Lower leg skin (tissue), 4 donors: ENCODE results near the gene AKNAD1. TPM values are rescaled to one million over a fixed set of nuclear protein-coding genes. Genes with fewer than 3 reads are reported as not detected.

Experiments
- DNase-seq, 2 donors: peaks; one replicate each; pipeline ENCODE4 v3.0.0-alpha.2; 2019; ENCODE audit warnings: low spot score in 2 of 2
- H3K4me3 ChIP-seq: fragments of 200-600 bp; sonication (generic); 2 replicates; pipeline ENCODE4 v1.5.1; 2017; ENCODE audit warnings: mild to moderate bottlenecking, low read depth; ENCODE audit not compliant: poor library complexity, severe bottlenecking
- POLR2A ChIP-seq, 2 donors: fragments of 450-650 bp; IDR thresholded peaks; one replicate each; pipeline ENCODE4 v1.6.1; 2016 to 2017; ENCODE audit warnings: antibody characterized with exemption in 2 of 2, mild to moderate bottlenecking in 1 of 2, moderate library complexity in 1 of 2
- WGBS, 2 donors: methylation state at CpG; one replicate each; pipeline ENCODE4 v1.1.5; 2018; 5-methylcytosine and 5-hydroxymethylcytosine counted together
- intact Hi-C: fragments of 100-400 bp; cut with DNase I; formaldehyde crosslinking; loops from one replicate; pipeline ENCODE4 v1.15.0; 2023; ENCODE audit warnings: low total_unique reads
- total RNA-seq, 4 donors: library from RNA; depleted of rRNA; stranded (reverse); fragments of >200 nt; gene quantifications; one replicate each; pipeline ENCODE4 v1.1.0, GENCODE V29; 2016
- TF ChIP-seq, protein P1 (sequence below), 3 donors: fragments of 450-650 bp; IDR thresholded peaks; one replicate each; pipeline ENCODE4 v1.5.1; 2016; ENCODE audit warnings: antibody characterized with exemption in 3 of 3, mild to moderate bottlenecking in 3 of 3, moderate library complexity in 2 of 3

AKNAD1 gene
- total RNA-seq, 4 donors from 2014 or later = 2.8 to 5.5 (median 3.5) TPM

DNA sequence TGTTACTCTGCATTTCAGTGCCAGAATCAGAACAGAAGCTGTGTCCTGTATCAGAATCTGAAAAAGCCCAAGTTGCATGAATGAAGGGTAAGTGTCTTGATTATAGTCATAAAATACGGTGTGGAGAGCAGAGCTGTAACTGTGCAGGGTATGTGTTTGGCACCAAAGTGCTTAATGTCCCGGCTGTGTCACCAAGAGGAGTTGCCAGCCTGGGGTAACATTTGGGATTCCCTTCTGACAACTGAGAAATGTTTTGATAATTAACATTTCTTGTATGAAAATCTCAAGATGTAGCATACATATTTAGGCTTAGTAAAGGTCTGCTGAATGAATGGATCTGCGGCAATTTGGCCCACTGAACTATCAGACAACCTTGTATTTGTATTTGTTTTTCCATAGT is 33.3 kb downstream of the AKNAD1 start:
- WGBS, 2 donors = 57 to 78% methylated on average over 3 of the region's 3 CpGs
- no peak for TF ChIP-seq POLR2A (IDR thresholded peaks at IDR 0.05)
- TF ChIP-seq, protein P1, sequence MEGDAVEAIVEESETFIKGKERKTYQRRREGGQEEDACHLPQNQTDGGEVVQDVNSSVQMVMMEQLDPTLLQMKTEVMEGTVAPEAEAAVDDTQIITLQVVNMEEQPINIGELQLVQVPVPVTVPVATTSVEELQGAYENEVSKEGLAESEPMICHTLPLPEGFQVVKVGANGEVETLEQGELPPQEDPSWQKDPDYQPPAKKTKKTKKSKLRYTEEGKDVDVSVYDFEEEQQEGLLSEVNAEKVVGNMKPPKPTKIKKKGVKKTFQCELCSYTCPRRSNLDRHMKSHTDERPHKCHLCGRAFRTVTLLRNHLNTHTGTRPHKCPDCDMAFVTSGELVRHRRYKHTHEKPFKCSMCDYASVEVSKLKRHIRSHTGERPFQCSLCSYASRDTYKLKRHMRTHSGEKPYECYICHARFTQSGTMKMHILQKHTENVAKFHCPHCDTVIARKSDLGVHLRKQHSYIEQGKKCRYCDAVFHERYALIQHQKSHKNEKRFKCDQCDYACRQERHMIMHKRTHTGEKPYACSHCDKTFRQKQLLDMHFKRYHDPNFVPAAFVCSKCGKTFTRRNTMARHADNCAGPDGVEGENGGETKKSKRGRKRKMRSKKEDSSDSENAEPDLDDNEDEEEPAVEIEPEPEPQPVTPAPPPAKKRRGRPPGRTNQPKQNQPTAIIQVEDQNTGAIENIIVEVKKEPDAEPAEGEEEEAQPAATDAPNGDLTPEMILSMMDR (IDR thresholded peaks at IDR 0.05) = no peak
- DNase-seq = no peak
- no peak overlapping the region for H3K4me3 ChIP-seq
- intact Hi-C loops = loop anchor here (10.0 kb wide), 1 partner anchor 309 kb away; no protein-coding TSS in a partner anchor

DNA sequence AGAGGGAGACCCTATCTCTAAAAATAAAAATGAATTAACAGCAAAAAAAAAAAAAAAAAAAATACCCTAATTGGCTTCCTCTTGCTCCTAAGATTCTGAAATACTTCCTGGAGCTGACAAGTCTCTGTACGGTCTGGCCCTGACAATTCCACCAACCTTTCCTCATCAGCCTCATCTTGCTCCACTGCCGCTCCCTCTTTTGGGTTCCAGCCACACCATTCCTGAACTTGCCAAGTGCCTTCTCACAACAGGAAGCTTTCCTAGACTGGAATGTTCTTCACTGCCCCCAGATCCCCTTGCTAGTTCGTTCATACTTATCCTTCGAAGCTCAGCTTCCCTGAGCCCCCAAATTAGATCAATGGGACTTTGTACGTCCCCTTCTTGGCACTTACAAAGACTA is 37.0 kb downstream of the AKNAD1 start:
- 51 to 52% methylated on average over 5 of the region's 5 CpGs for WGBS, 2 donors
- no peak for TF ChIP-seq POLR2A (IDR thresholded peaks at IDR 0.05)
- TF ChIP-seq, protein P1 (IDR thresholded peaks at IDR 0.05) = no peak
- intact Hi-C loops = loop anchor here (10.0 kb wide), 1 partner anchor 305 kb away; no protein-coding TSS in a partner anchor
- DNase-seq = no peak
- H3K4me3 ChIP-seq = no peak overlapping the region

DNA sequence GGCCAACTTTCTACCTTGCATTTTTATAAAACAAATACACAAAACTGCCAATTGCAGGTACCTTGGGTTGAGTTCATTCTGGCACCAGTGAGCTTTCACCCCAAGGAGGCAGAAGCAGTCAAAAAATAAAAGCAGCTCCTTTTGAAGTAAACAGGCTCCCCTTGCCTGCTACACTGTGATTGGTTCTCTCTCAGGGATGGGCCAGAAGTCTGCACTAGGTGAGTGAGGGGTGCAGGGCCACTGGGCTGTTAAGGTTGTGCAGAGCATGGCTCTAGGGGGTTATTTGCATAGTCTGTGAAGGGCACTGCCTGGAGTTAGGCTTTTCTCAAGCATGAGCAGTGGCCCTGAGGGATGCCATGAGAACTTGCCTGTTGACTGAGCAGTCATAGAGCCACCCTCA is 39.1 kb downstream of the AKNAD1 start:
- intact Hi-C loops = no loop called here
- no peak for DNase-seq
- H3K4me3 ChIP-seq = no peak overlapping the region
- TF ChIP-seq POLR2A (IDR thresholded peaks at IDR 0.05) = no peak
- TF ChIP-seq, protein P1 (IDR thresholded peaks at IDR 0.05) = no peak

DNA sequence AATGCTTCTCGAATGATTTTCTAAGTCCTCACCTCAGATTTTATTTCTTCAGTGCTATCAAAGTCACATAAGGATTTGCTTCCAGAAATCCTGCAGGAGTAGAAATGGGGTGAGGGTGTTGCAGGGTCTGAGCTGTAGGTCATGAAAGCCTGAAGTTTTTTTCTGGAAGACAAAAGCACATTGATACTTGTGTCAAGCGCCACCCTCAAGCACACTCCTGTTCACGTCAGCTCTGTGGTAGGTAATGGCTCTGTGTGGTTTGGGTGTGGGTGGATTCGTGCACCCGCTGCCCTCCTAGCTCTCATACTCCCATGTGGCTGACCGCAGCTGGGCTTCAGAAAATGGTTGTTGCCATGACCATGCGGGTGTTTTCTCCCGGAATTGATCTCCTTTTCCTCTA is 39.9 kb downstream of the AKNAD1 start:
- TF ChIP-seq POLR2A (IDR thresholded peaks at IDR 0.05) = no peak
- TF ChIP-seq, protein P1 (IDR thresholded peaks at IDR 0.05) = no peak
- intact Hi-C loops = no loop called here
- WGBS, 2 donors = 19 to 31% methylated on average over 8 of the region's 8 CpGs
- H3K4me3 ChIP-seq = no peak overlapping the region
- peak; percentile 56 to 88 for DNase-seq

DNA sequence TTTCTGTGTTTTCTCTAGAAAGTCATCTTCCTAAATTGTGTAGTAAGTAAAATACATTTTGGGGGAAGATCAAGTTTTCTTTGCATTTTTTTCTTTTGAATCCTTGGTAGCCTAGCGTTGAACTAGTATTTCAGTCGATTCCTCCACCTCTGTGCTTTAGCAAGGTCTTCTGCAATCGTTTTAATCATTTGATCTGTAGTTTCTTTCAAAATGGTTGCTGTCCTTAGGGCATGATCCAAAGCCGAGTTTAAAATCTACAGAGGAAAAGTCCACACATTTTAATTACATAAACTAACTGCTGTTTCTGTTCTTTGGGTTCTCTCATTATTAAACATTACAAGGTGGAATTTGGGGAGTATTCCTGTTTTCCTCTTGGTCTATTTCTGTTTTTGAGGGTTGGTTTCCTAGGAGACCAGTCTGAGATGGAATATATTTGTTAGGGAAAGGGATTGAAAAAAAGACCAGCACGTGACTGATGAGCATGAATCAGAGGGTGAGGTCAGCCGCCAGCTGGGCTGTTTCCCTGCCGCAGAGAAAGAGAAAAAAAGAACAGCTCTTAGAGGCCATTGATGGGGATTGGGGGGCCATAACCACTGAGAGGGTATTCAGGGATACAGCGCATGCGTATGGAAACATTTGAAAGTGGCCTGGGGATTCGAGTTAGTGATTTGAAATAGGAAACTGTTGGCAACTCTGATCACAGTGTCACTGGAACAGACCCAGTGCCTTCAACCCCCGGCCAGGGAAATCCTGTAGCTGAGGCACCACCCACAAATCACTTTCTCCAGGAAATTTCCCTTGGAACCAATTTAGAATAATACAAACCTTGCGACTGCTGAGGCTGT is 40.6 kb downstream of the AKNAD1 start:
- DNase-seq = peak; percentile 79 to 92
- intact Hi-C loops = no loop called here
- H3K4me3 ChIP-seq = no peak overlapping the region
- TF ChIP-seq, protein P1 (IDR thresholded peaks at IDR 0.05) = no peak
- TF ChIP-seq POLR2A (IDR thresholded peaks at IDR 0.05) = no peak
- WGBS, 2 donors = 6 to 7% methylated on average over 12 of the region's 12 CpGs
